Gastroesophageal sphincter (tissue), 4 donors: ENCODE data around the gene GLB1L3. TPM values are rescaled to one million over a fixed set of nuclear protein-coding genes. Genes with fewer than 3 reads are reported as not detected.

Experiments
- ATAC-seq: fragments of 150-250 bp; one replicate; pipeline ENCODE4 v1.9.1; 2016; ENCODE audit warnings: mild to moderate bottlenecking, moderate library complexity
- H3K27ac ChIP-seq, 4 donors: fragments of 200-600 bp; sonication (generic) in 3 of 4; 1 replicate in 3 of 4; 2 replicates in 1 of 4; pipeline ENCODE4 v1.5.1; 2016 to 2019
- H3K27me3 ChIP-seq: fragments of 200-600 bp; sonication (generic); one replicate; pipeline ENCODE4 v1.5.1; 2019
- H3K36me3 ChIP-seq, 2 donors: fragments of 200-600 bp; sonication (generic); one replicate each; pipeline ENCODE4 v1.5.1; 2019; ENCODE audit warnings: control low read depth in 1 of 2
- H3K4me1 ChIP-seq, 3 donors: fragments of 200-600 bp; sonication (generic); 1 replicate in 2 of 3; 2 replicates in 1 of 3; pipeline ENCODE4 v1.5.1; 2016 to 2019; ENCODE audit warnings: control low read depth in 2 of 3
- H3K4me3 ChIP-seq, 2 donors: fragments of 200-600 bp; sonication (generic); one replicate each; pipeline ENCODE4 v1.5.1; 2019; ENCODE audit warnings: mild to moderate bottlenecking in 1 of 2, moderate library complexity in 1 of 2
- H3K9me3 ChIP-seq, 3 donors: fragments of 200-600 bp; sonication (generic); one replicate each; pipeline ENCODE4 v1.5.1; 2017 to 2019; ENCODE audit warnings: control low read depth in 2 of 3
- EP300 ChIP-seq: sonication (generic); formaldehyde crosslinking; IDR thresholded peaks from one replicate; pipeline ENCODE4 v1.6.1; 2017; ENCODE audit warnings: antibody characterized with exemption, mild to moderate bottlenecking
- POLR2A ChIP-seq, 2 donors: fragments of 450-650 bp; IDR thresholded peaks; one replicate each; pipeline ENCODE4 v1.6.1; 2017; ENCODE audit warnings: antibody characterized with exemption in 2 of 2, mild to moderate bottlenecking in 2 of 2, moderate library complexity in 1 of 2
- POLR2AphosphoS5 ChIP-seq: sonication (generic); formaldehyde crosslinking; IDR thresholded peaks from one replicate; pipeline ENCODE4 v1.6.1; 2017; ENCODE audit warnings: antibody characterized with exemption
- WGBS, 2 donors: methylation state at CpG; one replicate each; pipeline ENCODE4 v1.1.5; 2018; ENCODE audit warnings: low coverage in 1 of 2; 5-methylcytosine and 5-hydroxymethylcytosine counted together
- total RNA-seq, 4 donors: library from RNA; depleted of rRNA; stranded (reverse); fragments of >200 nt; gene quantifications; one replicate each; pipeline ENCODE4 v1.1.0, GENCODE V29; 2016
- TF ChIP-seq, protein P1 (sequence below), 4 experiments: fragments of 200-600 bp in 2 of 4; fragments of 450-650 bp in 2 of 4; sonication (generic) in 1 of 4; IDR thresholded peaks; one replicate each; pipeline ENCODE4 v1.5.1; 2017 to 2019; ENCODE audit warnings: antibody characterized with exemption in 4 of 4, mild to moderate bottlenecking in 2 of 4, moderate library complexity in 2 of 4

The GLB1L3 gene
- total RNA-seq, 4 donors from 2014 or later = 0.42 TPM; not detected in 3

DNA sequence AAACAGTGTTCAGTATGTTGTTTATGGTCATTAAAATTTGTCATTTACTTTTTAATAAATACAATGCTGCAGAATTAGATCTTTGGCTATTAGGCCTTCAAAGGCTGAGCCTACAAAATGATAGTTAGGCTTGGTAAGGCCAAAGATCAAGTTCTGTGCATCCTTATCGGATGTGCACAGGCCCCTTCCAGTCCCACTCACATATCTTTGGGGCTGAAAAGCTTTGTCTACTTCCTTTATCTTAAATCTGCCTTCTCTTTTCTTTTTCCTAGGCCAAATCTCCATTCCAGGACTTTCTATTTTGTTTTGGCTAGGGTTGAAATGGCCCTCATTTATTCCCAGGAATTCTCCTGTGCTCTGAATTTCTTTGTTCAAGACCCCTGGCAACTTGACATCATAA, 52.3 kb downstream of the GLB1L3 start:
- Histone ChIP-seq H3K36me3 (no peaks in the 10 kb centered on the region), H3K27ac (no peak overlapping the region), H3K27me3 (peaks cover 15% of the 10 kb centered on the region), H3K4me3 (no peak overlapping the region), H3K9me3 (no peaks in the 10 kb centered on the region), H3K4me1 (peaks cover 0 to 24% (median 15%) of the 10 kb centered on the region in 3 donors)
- TF ChIP-seq, protein P1, sequence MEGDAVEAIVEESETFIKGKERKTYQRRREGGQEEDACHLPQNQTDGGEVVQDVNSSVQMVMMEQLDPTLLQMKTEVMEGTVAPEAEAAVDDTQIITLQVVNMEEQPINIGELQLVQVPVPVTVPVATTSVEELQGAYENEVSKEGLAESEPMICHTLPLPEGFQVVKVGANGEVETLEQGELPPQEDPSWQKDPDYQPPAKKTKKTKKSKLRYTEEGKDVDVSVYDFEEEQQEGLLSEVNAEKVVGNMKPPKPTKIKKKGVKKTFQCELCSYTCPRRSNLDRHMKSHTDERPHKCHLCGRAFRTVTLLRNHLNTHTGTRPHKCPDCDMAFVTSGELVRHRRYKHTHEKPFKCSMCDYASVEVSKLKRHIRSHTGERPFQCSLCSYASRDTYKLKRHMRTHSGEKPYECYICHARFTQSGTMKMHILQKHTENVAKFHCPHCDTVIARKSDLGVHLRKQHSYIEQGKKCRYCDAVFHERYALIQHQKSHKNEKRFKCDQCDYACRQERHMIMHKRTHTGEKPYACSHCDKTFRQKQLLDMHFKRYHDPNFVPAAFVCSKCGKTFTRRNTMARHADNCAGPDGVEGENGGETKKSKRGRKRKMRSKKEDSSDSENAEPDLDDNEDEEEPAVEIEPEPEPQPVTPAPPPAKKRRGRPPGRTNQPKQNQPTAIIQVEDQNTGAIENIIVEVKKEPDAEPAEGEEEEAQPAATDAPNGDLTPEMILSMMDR (IDR thresholded peaks at IDR 0.05) = no peak
- TF ChIP-seq POLR2A (IDR thresholded peaks at IDR 0.05) (no peak), EP300 (no peak), POLR2AphosphoS5 (no peak)
- no peak for ATAC-seq
- WGBS, 2 donors = 88 to 100% methylated on average over 1 of the region's 1 CpG

DNA sequence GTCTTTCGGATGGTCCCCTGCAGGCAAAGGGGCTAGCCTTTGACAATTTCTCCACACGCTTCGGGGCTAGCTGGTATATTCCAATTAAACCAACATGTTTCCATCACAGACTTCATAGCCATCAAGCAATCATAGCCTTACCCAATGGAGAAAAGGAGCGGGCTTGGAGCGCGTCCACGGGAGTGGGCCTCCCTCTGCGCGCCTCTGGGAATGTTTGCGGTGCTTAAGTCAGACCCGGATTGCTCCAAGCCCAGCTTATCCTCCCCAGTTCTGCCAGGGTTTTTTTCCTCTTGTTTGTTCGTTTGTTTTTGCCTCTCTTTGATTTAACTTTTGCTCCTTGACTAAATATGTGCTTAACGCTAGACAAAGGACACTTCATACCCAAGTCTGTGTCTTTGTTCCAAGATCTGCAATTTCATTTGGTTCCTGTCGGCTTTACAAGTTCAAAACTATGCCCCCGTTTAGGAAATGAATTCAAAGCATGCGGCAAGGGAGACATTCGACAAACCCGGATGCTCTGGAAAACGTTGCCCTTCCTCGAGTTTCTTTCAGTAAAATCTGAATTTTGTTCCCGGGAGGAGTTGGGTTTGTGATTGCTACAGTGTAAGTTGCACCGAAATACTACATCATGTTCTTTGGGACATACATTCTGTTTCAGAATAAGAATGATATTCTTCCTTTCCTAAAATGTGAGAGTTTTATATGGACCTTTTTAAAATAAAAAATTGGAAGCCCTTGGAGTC, 54.6 kb downstream of the GLB1L3 start:
- Histone ChIP-seq H3K9me3 (no peaks in the 10 kb centered on the region), H3K4me3 (peak overlapping the region; percentile 32 to 62), H3K4me1 (peaks cover 0 to 24% (median 15%) of the 10 kb centered on the region in 3 donors), H3K36me3 (no peaks in the 10 kb centered on the region), H3K27me3 (peaks cover 15% of the 10 kb centered on the region), H3K27ac (peak overlapping the region; percentile 24 to 82 (median 70))
- no peak for ATAC-seq
- 22 to 29% methylated on average over 9 to 20 of the region's 22 CpGs for WGBS, 2 donors
- TF ChIP-seq, protein P1 (IDR thresholded peaks at IDR 0.05) = no peak
- TF ChIP-seq POLR2A (IDR thresholded peaks at IDR 0.05) (no peak), POLR2AphosphoS5 (no peak), EP300 (no peak)

DNA sequence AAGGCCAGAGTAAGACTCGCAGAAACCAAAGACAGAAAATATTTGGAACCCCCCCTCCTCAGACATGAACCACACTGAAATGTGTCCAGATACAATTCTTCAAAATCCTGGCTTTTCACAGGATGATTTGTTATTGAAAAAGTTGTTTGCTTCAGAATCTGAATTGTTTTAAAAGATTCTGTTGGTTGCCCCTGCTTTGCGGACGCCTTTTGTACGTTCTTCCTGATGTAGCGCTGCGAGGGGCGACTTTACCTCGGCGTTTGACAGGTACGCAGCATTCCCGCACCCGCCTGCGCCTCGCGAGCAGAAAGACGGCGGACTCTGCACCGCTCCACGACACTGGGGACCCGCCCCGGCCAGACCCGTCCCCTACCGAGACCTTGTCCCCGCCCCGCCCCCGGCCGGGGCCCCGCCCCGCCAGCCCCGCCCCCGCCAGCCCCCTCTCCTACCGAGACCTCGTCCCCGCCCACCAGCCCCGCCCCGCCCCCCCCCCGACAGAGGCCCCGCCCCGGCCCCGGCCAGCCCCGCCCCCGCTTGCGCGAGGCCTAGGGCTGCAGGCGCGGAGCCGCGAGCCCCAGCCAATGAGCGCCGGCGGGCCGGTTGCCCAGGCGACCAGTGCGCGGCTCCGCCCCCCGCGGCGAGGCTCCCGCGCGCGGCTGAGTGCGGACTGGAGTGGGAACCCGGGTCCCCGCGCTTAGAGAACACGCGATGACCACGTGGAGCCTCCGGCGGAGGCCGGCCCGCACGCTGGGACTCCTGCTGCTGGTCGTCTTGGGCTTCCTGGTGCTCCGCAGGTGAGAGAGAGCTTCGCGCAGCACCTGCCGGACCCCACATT, 55.4 kb downstream of the GLB1L3 start, which contains the start of gene GLB1L2:
Gene GLB1L2 (plus strand): TSS at position 635 of the 835 bp plus-strand sequence. CDS start 74 bp downstream, at position 709.
- H3K4me1 ChIP-seq = peaks cover 0 to 24% (median 15%) of the 10 kb centered on the region in 3 donors
- peak; percentile 95 for ATAC-seq
- 0 to 5% methylated on average over 9 to 20 of the region's 80 CpGs for WGBS, 2 donors
- peak within 1 kb of the TSS; percentile 24 to 82 (median 70) for H3K27ac ChIP-seq
- H3K36me3 ChIP-seq = no peaks in the 10 kb centered on the region
- no peaks in the 10 kb centered on the region for H3K9me3 ChIP-seq
- peak within 1 kb of the TSS; percentile 32 to 62 for H3K4me3 ChIP-seq
- TF ChIP-seq POLR2A (IDR thresholded peaks at IDR 0.05) = no peak
- TF ChIP-seq POLR2AphosphoS5 = peak; percentile 18
- H3K27me3 ChIP-seq = peaks cover 15% of the 10 kb centered on the region

DNA sequence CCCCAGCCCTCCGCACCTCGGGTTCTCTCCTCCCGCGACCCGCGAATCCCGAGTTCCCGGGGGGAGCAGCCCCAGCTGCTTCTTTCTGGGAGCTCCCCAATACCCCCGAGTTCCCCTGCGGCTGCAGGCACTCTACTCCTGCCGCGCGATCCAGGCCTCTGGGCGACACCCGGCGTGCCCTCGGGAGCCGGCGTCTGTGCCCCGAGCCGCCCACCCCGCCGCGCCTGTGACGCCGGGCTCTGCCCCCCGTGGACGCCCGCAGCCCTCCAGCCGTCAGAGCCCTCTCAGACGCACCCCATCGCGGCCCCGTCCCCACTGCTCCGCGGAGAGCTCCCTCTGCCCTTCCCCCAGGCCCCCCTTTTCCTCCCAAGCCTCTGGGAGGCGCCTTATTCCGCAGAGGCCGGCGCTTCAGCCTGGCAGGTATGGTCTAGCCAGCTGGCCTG, 56.0 kb downstream of the GLB1L3 start:
- WGBS, 2 donors = 6% methylated on average over 10 of the region's 40 CpGs; no CpG with 5 or more reads in 1 of the 2 donors
- Histone ChIP-seq H3K27me3 (peaks cover 15% of the 10 kb centered on the region), H3K27ac (peak overlapping the region in 3 of 4 donors; percentile 14 to 59 (median 17)), H3K36me3 (no peaks in the 10 kb centered on the region), H3K9me3 (no peaks in the 10 kb centered on the region), H3K4me1 (peaks cover 0 to 24% (median 15%) of the 10 kb centered on the region in 3 donors), H3K4me3 (peak overlapping the region; percentile 29 to 62)
- no peak for TF ChIP-seq POLR2AphosphoS5
- TF ChIP-seq, protein P1 (IDR thresholded peaks at IDR 0.05) = peak in 1 of 4 experiments; percentile 30
- peak; percentile 37 for ATAC-seq

DNA sequence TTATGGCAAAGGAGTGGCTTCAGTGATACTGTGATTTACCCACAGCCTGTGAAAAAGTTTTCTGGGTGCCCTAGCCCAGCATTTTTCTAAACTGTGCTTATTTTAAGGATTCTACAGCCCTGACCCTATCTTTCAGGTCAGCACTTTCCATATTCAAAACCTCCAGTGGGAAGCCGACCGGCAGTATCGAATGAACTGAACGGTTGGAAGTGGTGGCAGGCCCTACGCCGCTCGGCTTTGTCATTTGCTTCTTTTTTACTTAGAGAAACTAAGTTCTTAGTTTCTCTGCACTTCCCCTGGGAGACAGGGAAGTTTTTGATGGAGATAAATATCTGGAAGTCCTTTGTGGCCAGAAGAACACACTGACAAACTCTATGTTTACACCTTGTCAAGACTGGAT, 56.6 kb downstream of the GLB1L3 start:
- peak overlapping the region in 1 of 4 donors; percentile 59 for H3K27ac ChIP-seq
- no peaks in the 10 kb centered on the region for H3K36me3 ChIP-seq
- peaks cover 0 to 24% (median 15%) of the 10 kb centered on the region in 3 donors for H3K4me1 ChIP-seq
- peak overlapping the region in 1 of 2 donors; percentile 62 for H3K4me3 ChIP-seq
- H3K9me3 ChIP-seq = no peaks in the 10 kb centered on the region
- 37 to 46% methylated on average over 2 to 7 of the region's 7 CpGs for WGBS, 2 donors
- no peak for TF ChIP-seq POLR2AphosphoS5
- no peak for TF ChIP-seq POLR2A (IDR thresholded peaks at IDR 0.05)
- TF ChIP-seq, protein P1 (IDR thresholded peaks at IDR 0.05) = no peak
- no peak for TF ChIP-seq EP300
- H3K27me3 ChIP-seq = peaks cover 15% of the 10 kb centered on the region
- no peak for ATAC-seq
